ENCODE data around the gene MYLK4. TPM values are rescaled to one million over a fixed set of nuclear protein-coding genes. Genes with fewer than 3 reads are reported as not detected.

Gene MYLK4
- total RNA-seq, 3 donors from 2014 or later: 1.3 to 1.9 (median 1.4) TPM

DNA sequence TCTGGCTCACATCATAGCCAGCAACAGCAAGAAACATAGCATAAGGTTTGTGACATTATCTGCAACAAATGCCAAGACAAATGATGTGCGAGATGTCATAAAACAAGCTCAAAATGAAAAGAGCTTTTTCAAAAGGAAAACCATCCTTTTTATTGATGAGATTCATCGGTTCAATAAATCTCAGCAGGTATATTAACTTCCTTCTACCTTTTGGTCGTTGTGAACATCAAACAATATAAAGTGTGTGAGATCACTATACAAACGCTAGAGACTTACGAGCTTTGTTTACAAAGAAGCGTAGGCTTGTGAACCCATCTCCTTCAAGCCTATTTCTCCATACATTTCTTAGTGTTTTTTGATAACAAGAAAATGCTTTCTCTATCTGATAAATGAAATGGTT is 18.0 kb upstream of the MYLK4 start:
- Histone ChIP-seq H3K27ac (no peak overlapping the region), H3K4me3 (peak overlapping the region in 1 of 3 donors; percentile 94), H3K36me3 (no peaks in the 10 kb centered on the region), H3K4me1 (peaks cover 0 to 19% of the 10 kb centered on the region in 2 donors), H3K9me3 (no peaks in the 10 kb centered on the region), H3K27me3 (no peaks in the 10 kb centered on the region)
- DNase-seq (ENCODE audit: low spot score in 2 of 2): no peak
- TF ChIP-seq POLR2A (IDR thresholded peaks at IDR 0.05) (no peak), POLR2AphosphoS5 (IDR thresholded peaks at IDR 0.05) (no peak)
- TF ChIP-seq, protein P1, sequence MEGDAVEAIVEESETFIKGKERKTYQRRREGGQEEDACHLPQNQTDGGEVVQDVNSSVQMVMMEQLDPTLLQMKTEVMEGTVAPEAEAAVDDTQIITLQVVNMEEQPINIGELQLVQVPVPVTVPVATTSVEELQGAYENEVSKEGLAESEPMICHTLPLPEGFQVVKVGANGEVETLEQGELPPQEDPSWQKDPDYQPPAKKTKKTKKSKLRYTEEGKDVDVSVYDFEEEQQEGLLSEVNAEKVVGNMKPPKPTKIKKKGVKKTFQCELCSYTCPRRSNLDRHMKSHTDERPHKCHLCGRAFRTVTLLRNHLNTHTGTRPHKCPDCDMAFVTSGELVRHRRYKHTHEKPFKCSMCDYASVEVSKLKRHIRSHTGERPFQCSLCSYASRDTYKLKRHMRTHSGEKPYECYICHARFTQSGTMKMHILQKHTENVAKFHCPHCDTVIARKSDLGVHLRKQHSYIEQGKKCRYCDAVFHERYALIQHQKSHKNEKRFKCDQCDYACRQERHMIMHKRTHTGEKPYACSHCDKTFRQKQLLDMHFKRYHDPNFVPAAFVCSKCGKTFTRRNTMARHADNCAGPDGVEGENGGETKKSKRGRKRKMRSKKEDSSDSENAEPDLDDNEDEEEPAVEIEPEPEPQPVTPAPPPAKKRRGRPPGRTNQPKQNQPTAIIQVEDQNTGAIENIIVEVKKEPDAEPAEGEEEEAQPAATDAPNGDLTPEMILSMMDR (IDR thresholded peaks at IDR 0.05): no peak
- intact Hi-C loops (cut with DNase I; ENCODE audit: low total_unique reads): no loop called here

DNA sequence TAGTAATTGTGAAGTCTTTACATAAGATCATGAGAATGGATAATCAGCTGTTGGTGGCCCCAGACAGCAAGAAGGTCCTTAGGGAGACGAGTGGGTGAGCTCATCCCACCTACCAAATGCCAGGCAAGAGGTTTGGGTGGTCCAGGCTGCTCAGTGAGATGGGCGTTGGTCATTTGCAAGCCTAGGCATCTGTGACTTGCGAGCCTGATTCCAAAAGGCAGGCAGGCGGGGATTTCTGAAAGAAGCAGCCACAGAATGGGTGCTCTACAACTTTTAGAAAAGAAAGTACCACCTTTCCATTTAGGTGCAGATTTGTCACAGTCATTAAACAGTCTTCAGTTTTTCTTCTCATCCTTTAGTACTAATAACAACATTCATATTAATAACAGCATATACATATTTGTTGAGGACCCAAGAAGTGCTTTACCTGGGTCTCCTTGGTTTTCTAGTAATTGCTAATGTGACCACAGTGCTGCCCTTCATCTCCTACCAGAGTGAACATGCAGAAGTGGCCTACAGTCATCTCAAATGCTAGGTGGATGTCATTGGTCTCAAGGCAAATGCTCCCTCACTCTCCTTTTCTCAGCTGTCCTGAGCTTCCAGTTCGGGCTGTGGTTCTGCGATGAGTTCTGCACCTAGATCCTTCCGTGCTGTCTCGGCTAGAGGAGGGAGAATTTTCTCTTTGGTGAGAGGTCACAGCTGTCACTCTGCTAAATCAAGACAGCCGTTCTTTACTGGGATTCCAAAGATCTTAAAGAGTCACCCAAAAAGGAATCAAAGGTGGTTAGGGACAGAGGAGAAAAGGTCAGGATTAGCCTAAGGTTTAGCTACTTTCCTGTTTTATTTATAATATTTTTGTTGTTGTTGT is 17.2 kb upstream of the MYLK4 start:
- intact Hi-C loops (cut with DNase I; ENCODE audit: low total_unique reads): no loop called here
- H3K36me3 ChIP-seq: no peaks in the 10 kb centered on the region
- DNase-seq (ENCODE audit: low spot score in 2 of 2): no peak
- H3K27me3 ChIP-seq: no peaks in the 10 kb centered on the region
- peak overlapping the region; percentile 77 to 94 (median 94) for H3K4me3 ChIP-seq
- H3K4me1 ChIP-seq: peaks cover 0 to 19% of the 10 kb centered on the region in 2 donors
- TF ChIP-seq POLR2A (IDR thresholded peaks at IDR 0.05) (no peak), POLR2AphosphoS5 (IDR thresholded peaks at IDR 0.05) (no peak)
- TF ChIP-seq, protein P1 (IDR thresholded peaks at IDR 0.05): no peak
- H3K9me3 ChIP-seq: no peaks in the 10 kb centered on the region
- no peak overlapping the region for H3K27ac ChIP-seq

DNA sequence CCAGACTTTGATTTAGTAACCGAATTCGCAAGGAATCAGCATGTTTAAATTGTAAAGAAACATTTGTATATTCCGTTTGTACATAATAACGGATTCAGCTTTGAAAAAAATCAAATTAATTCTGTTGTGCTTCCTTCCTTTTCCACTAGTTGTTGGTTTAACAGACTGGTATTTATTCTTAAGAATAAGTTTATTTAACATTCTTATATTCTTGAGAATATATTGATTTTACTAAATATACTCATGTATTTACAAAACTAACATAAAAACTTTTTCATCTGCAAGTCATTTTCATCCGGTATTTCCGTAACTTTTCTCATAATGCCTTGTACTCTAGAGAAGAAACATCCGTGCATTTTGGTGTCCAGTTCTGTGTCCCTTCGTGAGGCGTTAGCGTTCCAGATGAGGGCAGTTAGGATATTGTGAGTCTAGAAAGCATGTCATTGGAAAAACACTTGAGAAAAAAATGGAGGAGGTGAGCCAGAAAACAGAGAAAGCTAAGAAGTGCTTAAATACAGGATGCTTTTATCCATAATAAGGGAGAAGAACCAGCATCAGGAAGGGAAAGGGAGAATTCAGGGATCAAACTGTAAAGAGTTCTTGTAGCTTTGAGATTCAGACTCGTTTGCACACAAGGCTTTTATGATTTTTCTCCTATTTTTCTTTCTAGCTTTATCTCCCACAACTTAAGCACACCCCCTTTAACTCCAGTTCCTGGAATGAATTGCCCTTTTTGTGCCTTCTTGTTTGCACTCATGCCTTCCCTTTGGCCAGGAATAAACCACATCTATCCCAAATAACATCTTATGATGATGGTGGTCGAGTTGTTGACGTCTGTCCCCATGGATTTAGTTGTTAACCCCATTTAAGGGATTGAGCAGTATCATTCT is 16.3 kb upstream of the MYLK4 start:
- peaks cover 0 to 19% of the 10 kb centered on the region in 2 donors for H3K4me1 ChIP-seq
- intact Hi-C loops (cut with DNase I; ENCODE audit: low total_unique reads): no loop called here
- H3K36me3 ChIP-seq: no peaks in the 10 kb centered on the region
- TF ChIP-seq, protein P1 (IDR thresholded peaks at IDR 0.05): peak in 2 of 3 donors; percentile 11 to 12
- TF ChIP-seq POLR2A (IDR thresholded peaks at IDR 0.05): no peak
- H3K9me3 ChIP-seq: no peaks in the 10 kb centered on the region
- no peak overlapping the region for H3K27ac ChIP-seq
- no peak for DNase-seq (ENCODE audit: low spot score in 2 of 2)
- H3K4me3 ChIP-seq: peak overlapping the region; percentile 77 to 94 (median 94)
- no peaks in the 10 kb centered on the region for H3K27me3 ChIP-seq

DNA sequence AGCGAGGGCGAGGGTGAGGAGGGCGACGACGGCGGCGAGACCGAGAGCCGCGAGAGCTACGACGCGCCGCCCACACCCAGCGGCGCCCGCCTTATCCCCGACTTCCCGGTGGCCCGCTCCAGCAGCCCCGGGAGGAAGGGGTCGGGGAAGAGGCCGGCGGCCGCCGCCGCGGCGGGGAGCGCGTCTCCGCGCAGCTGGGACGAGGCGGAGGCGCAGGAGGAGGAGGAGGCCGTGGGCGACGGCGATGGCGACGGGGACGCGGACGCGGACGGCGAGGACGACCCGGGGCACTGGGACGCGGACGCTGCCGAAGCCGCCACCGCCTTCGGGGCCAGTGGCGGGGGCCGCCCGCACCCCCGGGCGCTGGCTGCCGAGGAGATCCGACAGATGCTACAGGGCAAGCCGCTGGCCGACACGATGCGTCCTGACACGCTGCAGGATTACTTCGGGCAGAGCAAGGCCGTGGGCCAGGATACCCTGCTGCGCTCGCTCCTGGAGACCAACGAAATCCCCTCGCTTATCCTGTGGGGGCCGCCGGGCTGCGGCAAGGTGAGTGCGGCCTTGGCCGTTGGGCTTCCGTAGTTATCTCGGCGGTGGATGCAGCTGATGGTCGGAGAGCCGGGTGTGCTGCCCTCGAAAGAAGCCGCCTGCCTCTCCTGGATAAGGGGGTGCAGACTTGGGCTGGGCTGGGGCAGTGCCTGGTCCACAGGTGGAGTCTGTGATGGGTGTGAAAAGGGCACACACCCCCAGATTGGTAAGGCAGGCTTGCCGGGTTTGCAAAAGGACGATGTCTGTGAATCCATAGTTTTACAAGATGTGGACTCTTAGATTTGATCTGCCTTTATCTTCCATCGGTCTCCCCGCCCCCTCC is 15.4 kb upstream of the MYLK4 start:
- peak overlapping the region; percentile 83 to 96 for H3K27ac ChIP-seq
- intact Hi-C loops (cut with DNase I; ENCODE audit: low total_unique reads): no loop called here
- no peaks in the 10 kb centered on the region for H3K9me3 ChIP-seq
- TF ChIP-seq POLR2AphosphoS5 (IDR thresholded peaks at IDR 0.05) (peak in 1 of 3 donors; percentile 2), POLR2A (IDR thresholded peaks at IDR 0.05) (no peak)
- TF ChIP-seq, protein P1 (IDR thresholded peaks at IDR 0.05): no peak
- no peaks in the 10 kb centered on the region for H3K36me3 ChIP-seq
- H3K4me3 ChIP-seq: peak overlapping the region; percentile 77 to 94 (median 94)
- H3K4me1 ChIP-seq: peaks cover 0 to 19% of the 10 kb centered on the region in 2 donors
- H3K27me3 ChIP-seq: no peaks in the 10 kb centered on the region
- peak in 1 of 2 donors; percentile 32 for DNase-seq (ENCODE audit: low spot score in 2 of 2)

All from breast epithelium (tissue), 4 donors.